ENCODE results near the gene PPP6R3. TPM values are rescaled to one million over a fixed set of nuclear protein-coding genes. Genes with fewer than 3 reads are reported as not detected.
"Not testable (repeated sequence)": the region's sequence is repeated elsewhere in the genome, so short reads cannot be mapped to it uniquely, and the experiment has no call there.

PPP6R3 gene
- total and polyA plus RNA-seq, 2 experiments from 2014 or later: 31.5 to 108 TPM

GRCh38 chr11:68433541-68433940, 27.0 kb upstream of the PPP6R3 start:
- TF ChIP-seq EZH2 (IDR thresholded peaks at IDR 0.05; ENCODE audit: borderline replicate concordance) (no peak), EZH2phosphoT487 (IDR thresholded peaks at IDR 0.05; ENCODE audit: low read depth, severe bottlenecking, unreplicated experiment) (no peak)
- Histone ChIP-seq H3K79me2 (no peaks in the 10 kb centered on the region), H3K4me2 (no peak overlapping the region), H3K9me3 (ENCODE audit: low read depth) (peaks cover 3% of the 10 kb centered on the region), H4K20me1 (ENCODE audit: insufficient read depth, poor library complexity, severe bottlenecking) (no peaks in the 10 kb centered on the region), H3K36me3 (replicated peaks; ENCODE audit: insufficient read depth, low read depth) (peaks cover 12% of the 10 kb centered on the region), H3K27me3 (no peaks in the 10 kb centered on the region), H3K27ac (no peak overlapping the region), H3K9me2 (replicated peaks; ENCODE audit: insufficient read depth) (no peaks in the 10 kb centered on the region), H2AFZ (no peak overlapping the region), H3K4me3 (no peak overlapping the region), H3K4me1 (ENCODE audit: insufficient read depth) (no peaks in the 10 kb centered on the region)
- no peak for DNase-seq (ENCODE audit: low spot score)
- WGBS (ENCODE audit: low lambda C conversion rate, missing lambda C conversion rate): over 99% methylated on average over 27 of the region's 31 CpGs

DNA sequence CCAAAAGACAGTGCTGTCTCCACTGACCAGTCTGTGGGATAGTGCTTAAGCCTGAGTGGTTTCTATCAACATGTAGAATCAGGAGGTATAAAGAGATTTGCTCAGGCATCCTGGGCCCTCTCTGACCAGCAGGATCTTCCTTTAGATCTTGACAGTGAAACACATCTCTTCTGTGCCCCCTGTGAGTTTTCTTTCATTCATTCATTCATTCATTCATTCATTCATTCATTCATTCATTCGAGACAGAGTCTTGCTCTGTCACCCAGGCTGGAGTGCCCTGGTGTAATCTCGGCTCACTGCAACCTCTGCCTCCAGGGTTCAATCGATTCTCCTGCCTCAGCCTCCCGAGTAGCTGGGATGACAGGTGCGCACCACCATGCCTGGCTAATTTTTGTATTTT, 26.4 kb upstream of the PPP6R3 start:
- not testable (repeated sequence) for H3K4me2 ChIP-seq; H3K4me1 ChIP-seq (ENCODE audit: insufficient read depth); H3K4me3 ChIP-seq; H3K79me2 ChIP-seq; H3K9me3 ChIP-seq (ENCODE audit: low read depth); H3K9me2 ChIP-seq (replicated peaks; ENCODE audit: insufficient read depth); H3K36me3 ChIP-seq (replicated peaks; ENCODE audit: insufficient read depth, low read depth); H3K27ac ChIP-seq; H2AFZ ChIP-seq; DNase-seq (ENCODE audit: low spot score); H3K27me3 ChIP-seq; H4K20me1 ChIP-seq (ENCODE audit: insufficient read depth, poor library complexity, severe bottlenecking)
- 95% methylated on average over 5 of the region's 5 CpGs for WGBS (ENCODE audit: low lambda C conversion rate, missing lambda C conversion rate)

GRCh38 chr11:68436162-68436888, 24.2 kb upstream of the PPP6R3 start:
- Histone ChIP-seq H3K27ac (no peak overlapping the region), H3K9me2 (replicated peaks; ENCODE audit: insufficient read depth) (no peaks in the 10 kb centered on the region), H3K4me1 (ENCODE audit: insufficient read depth) (peaks cover 2% of the 10 kb centered on the region), H4K20me1 (ENCODE audit: insufficient read depth, poor library complexity, severe bottlenecking) (no peaks in the 10 kb centered on the region), H2AFZ (no peak overlapping the region), H3K4me2 (no peak overlapping the region), H3K4me3 (no peak overlapping the region), H3K36me3 (replicated peaks; ENCODE audit: insufficient read depth, low read depth) (no peaks in the 10 kb centered on the region), H3K79me2 (no peaks in the 10 kb centered on the region), H3K9me3 (ENCODE audit: low read depth) (no peaks in the 10 kb centered on the region), H3K27me3 (no peaks in the 10 kb centered on the region)
- no peak for DNase-seq (ENCODE audit: low spot score)
- TF ChIP-seq EZH2 (IDR thresholded peaks at IDR 0.05; ENCODE audit: borderline replicate concordance): no peak
- TF ChIP-seq CTCF (IDR thresholded peaks at IDR 0.05; ENCODE audit: poor library complexity): no peak
- TF ChIP-seq EZH2phosphoT487 (IDR thresholded peaks at IDR 0.05; ENCODE audit: low read depth, severe bottlenecking, unreplicated experiment): no peak
- 96% methylated on average over 9 of the region's 16 CpGs for WGBS (ENCODE audit: low lambda C conversion rate, missing lambda C conversion rate)

DNA sequence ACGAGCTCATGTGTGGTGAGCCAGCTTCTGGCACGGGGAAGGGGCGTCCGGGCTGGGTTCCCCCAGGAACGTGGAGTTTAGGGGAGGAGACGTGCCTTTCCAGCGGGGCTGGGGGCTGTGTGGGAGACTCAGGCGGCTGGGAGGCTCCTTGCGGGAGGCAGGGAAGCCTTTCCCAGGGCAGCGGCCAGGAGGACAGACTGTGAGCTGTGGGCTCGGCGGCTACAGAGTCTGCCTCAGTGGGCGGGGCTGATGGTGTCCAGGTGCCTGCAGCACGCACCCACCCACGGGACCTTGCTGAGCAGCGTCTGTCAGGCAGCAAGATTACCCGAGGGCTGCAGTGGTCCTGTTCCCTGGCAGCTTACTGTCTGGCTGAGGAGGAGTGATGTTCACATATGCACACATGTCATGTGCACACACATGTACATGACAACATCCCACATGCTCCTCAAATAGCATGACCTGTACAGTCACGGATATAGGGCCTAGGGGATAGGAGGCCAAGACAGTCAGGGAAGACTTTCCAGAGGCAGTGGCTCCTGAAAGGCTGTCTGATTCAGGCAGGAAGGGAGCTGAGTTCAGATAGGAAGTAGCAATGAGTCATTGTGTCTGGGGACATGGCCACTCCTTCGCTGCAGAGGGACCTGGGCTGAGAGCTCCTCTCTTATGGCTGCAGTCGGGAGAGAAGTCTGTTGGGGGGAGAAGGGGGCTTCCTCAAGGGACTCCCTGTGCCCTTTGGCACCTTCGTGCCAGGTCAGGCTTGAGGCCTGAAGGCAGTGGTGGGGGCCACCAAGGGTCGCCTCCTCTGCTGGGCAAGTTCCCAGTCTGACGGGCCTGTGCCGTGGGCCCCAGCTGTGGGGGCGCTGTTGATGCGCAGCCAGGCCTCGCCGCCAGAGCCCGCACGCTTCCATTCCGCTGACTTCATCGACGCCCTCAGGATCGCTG, 23.3 kb upstream of the PPP6R3 start:
- TF ChIP-seq EZH2 (IDR thresholded peaks at IDR 0.05; ENCODE audit: borderline replicate concordance) (no peak), EZH2phosphoT487 (IDR thresholded peaks at IDR 0.05; ENCODE audit: low read depth, severe bottlenecking, unreplicated experiment) (no peak)
- Histone ChIP-seq H3K4me2 (no peak overlapping the region), H3K9me2 (replicated peaks; ENCODE audit: insufficient read depth) (no peaks in the 10 kb centered on the region), H3K27ac (no peak overlapping the region), H3K4me3 (no peak overlapping the region), H4K20me1 (ENCODE audit: insufficient read depth, poor library complexity, severe bottlenecking) (no peaks in the 10 kb centered on the region), H3K4me1 (ENCODE audit: insufficient read depth) (peaks cover 9% of the 10 kb centered on the region), H3K36me3 (replicated peaks; ENCODE audit: insufficient read depth, low read depth) (no peaks in the 10 kb centered on the region), H3K79me2 (no peaks in the 10 kb centered on the region), H3K9me3 (ENCODE audit: low read depth) (no peaks in the 10 kb centered on the region), H2AFZ (no peak overlapping the region), H3K27me3 (no peaks in the 10 kb centered on the region)
- 85% methylated on average over 26 of the region's 34 CpGs for WGBS (ENCODE audit: low lambda C conversion rate, missing lambda C conversion rate)
- no peak for DNase-seq (ENCODE audit: low spot score)
